ENCODE measurements around the gene MAN1A2. TPM values are rescaled to one million over a fixed set of nuclear protein-coding genes. Genes with fewer than 3 reads are reported as not detected.

MAN1A2 gene
- total and polyA plus RNA-seq, 8 donors: 3.5 to 83.2 (median 17.0) TPM

- H3K27ac ChIP-seq: no peak overlapping the region
- H3K4me3 ChIP-seq: no peak overlapping the region
- no peaks in the 10 kb centered on the region for H3K27me3 ChIP-seq
- H3K4me1 ChIP-seq: peaks cover 0 to 15% (median 10%) of the 10 kb centered on the region in 4 donors
- intact Hi-C loops (cut with DNase I; ENCODE audit: low total_unique reads): no loop called here
- TF ChIP-seq POLR2A (IDR thresholded peaks at IDR 0.05) (no peak), POLR2AphosphoS5 (IDR thresholded peaks at IDR 0.05) (no peak), EP300 (IDR thresholded peaks at IDR 0.05) (no peak), CTCF (IDR thresholded peaks at IDR 0.05) (no peak)
- no peaks in the 10 kb centered on the region for H3K36me3 ChIP-seq
- no peak for DNase-seq
- H3K9me3 ChIP-seq: no peaks in the 10 kb centered on the region
- 55 to 65% (median 62%) methylated on average over 4 of the region's 4 CpGs for WGBS, 5 donors
These were observed 7.5 kb upstream of the MAN1A2 start for GRCh38 chr1:117359561-117360289.

DNA sequence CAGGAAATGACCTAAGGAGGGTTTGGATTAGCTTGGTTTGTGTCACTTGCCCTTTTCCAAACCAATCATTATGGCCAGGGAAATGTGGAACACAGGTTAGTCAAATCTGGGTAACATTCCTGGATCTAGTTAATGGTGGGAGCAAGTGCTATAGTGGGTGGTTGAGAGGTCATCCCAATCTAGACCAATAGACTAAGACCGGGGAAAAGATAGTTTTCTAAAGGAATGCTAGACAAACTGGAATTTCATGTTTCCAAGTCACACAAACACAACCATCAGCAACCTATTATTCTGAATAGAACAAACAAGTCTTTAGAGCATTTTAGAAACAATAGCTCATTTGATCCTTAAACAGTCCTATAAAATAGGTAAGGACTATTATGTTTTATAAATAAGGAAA, 4.3 kb upstream of the MAN1A2 start:
- peaks cover 10 to 34% (median 21%) of the 10 kb centered on the region in 4 donors for H3K4me1 ChIP-seq
- TF ChIP-seq POLR2AphosphoS5 (IDR thresholded peaks at IDR 0.05) (no peak), CTCF (IDR thresholded peaks at IDR 0.05) (no peak), POLR2A (IDR thresholded peaks at IDR 0.05) (no peak), EP300 (IDR thresholded peaks at IDR 0.05) (no peak)
- H3K9me3 ChIP-seq: no peaks in the 10 kb centered on the region
- H3K4me3 ChIP-seq: no peak overlapping the region
- H3K27ac ChIP-seq: no peak overlapping the region
- no peaks in the 10 kb centered on the region for H3K36me3 ChIP-seq
- intact Hi-C loops (cut with DNase I; ENCODE audit: low total_unique reads): no loop called here
- no peaks in the 10 kb centered on the region for H3K27me3 ChIP-seq
- WGBS, 5 donors: 23 to 55% (median 40%) methylated on average over 1 of the region's 1 CpG
- no peak for DNase-seq

DNA sequence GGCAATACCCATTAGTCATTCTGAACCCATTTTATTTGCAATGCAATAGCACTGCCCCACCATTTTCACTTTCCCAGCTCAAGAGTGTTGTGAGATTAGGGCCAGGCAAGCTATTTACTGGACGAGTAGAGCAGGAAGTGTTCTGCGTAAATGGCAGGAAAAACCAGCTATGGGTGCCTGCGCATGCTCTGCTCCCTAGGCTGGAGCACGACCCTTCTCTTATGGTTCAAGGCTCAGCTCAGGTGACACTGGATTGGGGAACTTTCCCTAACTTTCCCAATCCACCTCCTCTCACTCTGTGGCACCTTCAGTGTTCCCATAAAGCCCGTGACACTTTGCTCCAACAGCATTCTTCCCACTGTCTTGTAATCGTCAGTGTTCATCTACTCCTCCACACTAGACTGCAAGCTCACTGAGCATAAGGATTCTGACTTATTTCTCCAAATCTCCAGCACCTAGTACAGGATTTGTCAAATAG, 3.6 kb upstream of the MAN1A2 start:
- peak in 1 of 2 donors; percentile 63 for DNase-seq
- H3K36me3 ChIP-seq: no peaks in the 10 kb centered on the region
- TF ChIP-seq POLR2AphosphoS5 (IDR thresholded peaks at IDR 0.05) (peak in 1 of 3 donors; percentile 47), POLR2A (IDR thresholded peaks at IDR 0.05) (no peak)
- H3K4me1 ChIP-seq: peaks cover 10 to 38% (median 21%) of the 10 kb centered on the region in 4 donors
- H3K27me3 ChIP-seq: no peaks in the 10 kb centered on the region
- no peaks in the 10 kb centered on the region for H3K9me3 ChIP-seq
- intact Hi-C loops (cut with DNase I; ENCODE audit: low total_unique reads): no loop called here
- peak overlapping the region in 2 of 5 donors; percentile 10 to 44 for H3K27ac ChIP-seq
- WGBS, 5 donors: 47 to 63% (median 55%) methylated on average over 6 of the region's 6 CpGs
- no peak overlapping the region for H3K4me3 ChIP-seq

- Histone ChIP-seq H3K36me3 (no peaks in the 10 kb centered on the region), H3K4me3 (no peak overlapping the region), H3K9me3 (no peaks in the 10 kb centered on the region), H3K27me3 (no peaks in the 10 kb centered on the region), H3K27ac (no peak overlapping the region), H3K4me1 (peaks cover 12 to 44% (median 25%) of the 10 kb centered on the region in 4 donors)
- 59 to 69% (median 65%) methylated on average over 4 of the region's 4 CpGs for WGBS, 5 donors
- TF ChIP-seq POLR2AphosphoS5 (IDR thresholded peaks at IDR 0.05): no peak
- TF ChIP-seq CTCF (IDR thresholded peaks at IDR 0.05): no peak
- DNase-seq: peak in 1 of 2 donors; percentile 44
- intact Hi-C loops (cut with DNase I; ENCODE audit: low total_unique reads): no loop called here
These were observed 3.0 kb upstream of the MAN1A2 start for GRCh38 chr1:117364240-117364639.
